ENCODE measurements around the gene GSAP.

- TF ChIP-seq CTCF (IDR thresholded peaks at IDR 0.05) (no peak), POLR2A (IDR thresholded peaks at IDR 0.05) (no peak), POLR2AphosphoS5 (IDR thresholded peaks at IDR 0.05) (no peak)
These were observed 40.5 kb upstream of the GSAP start for GRCh38 chr7:77456696-77457095.

Data from breast epithelium (tissue), 3 donors.